ENCODE data around the gene RASGEF1C. TPM values are rescaled to one million over a fixed set of nuclear protein-coding genes. Genes with fewer than 3 reads are reported as not detected.

The RASGEF1C gene
- total and polyA plus RNA-seq, 2 of the 13 experiments (the other 11 are each of a cell fraction or from before 2014, with no cell fraction given) = not detected

DNA sequence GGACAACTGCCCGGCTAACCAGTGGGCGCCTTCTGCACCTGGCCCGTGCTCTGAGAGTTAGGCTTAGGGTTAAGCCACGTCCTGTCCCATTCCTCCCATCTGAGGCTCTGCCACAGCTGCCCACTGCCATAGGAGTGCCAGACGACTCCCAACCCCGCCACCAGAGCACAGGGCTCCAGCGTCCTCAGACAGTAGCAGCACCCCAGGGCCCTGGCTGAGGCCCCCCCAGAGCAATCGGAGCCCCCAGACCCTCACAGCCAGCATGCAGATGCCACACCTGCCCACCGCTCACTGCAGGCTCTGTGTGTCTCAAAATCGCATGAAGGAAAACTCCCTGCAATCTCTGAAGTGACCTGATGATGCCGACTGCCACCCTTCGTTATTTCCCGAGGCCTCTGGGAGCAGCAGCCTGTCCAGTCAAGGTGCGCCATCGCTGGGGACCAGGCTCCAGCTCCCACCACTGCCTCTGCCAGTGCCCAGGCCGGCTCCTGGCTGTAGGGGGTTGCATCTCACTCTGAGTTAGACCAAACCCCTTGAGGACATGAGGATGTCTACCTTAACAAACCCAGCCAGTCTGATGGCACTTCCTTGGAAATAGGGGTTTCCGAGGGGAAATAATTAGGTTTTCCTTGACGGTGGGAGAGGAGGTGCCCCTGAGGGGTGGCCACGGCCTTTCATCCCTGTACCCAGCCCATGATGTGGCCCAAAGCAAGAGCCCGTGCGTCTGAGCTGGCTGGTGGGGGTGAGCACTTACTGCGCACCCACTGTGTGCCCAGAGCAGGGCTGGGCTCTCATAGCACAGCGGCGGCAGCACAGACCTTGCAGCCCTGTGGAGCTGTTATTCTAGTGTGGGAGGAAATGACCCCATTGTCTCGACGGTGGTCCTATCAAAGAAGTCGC is 79.5 kb downstream of the RASGEF1C start (continued):
- no peak for TF ChIP-seq KIAA2018 (CRISPR knock-in tag; IDR thresholded peaks at IDR 0.05; ENCODE audit: borderline replicate concordance)
- no peak for TF ChIP-seq TCF7 (IDR thresholded peaks at IDR 0.05; ENCODE audit: low read depth)
- no peak for TF ChIP-seq SOX5 (CRISPR knock-in tag; IDR thresholded peaks at IDR 0.05; ENCODE audit: borderline replicate concordance)
